HCT116 (cell line): ENCODE measurements around the gene WDR82. TPM values are rescaled to one million over a fixed set of nuclear protein-coding genes. Genes with fewer than 3 reads are reported as not detected.

Experiments
- ATAC-seq: fragments of 200-7000 bp; cut with Tn5 transposase; 2 replicates; pipeline ENCODE4 v1.9.1; 2020; ENCODE audit warnings: mild to moderate bottlenecking, moderate library complexity
- BruUV-seq: library from RNA; stranded (reverse); fragments of 400-500 nt; replicated peaks from 2 replicates; lab custom pipeline; 2021; lab: Mats Ljungman, UMichigan
- CTCF ChIA-PET: fragments of 300-600 bp; sonication (Branson Sonifier 250); formaldehyde crosslinking; loops from one replicate; lab custom pipeline; 2021; ENCODE audit warnings: antibody characterized with exemption; lab: Charles Lee
- POLR2A ChIA-PET: fragments of 300-600, 350-600 bp; sonication (Branson Sonifier 250); formaldehyde crosslinking; loops from one replicate; lab custom pipeline; 2021; ENCODE audit warnings: antibody characterized with exemption; lab: Charles Lee
- RAD21 ChIA-PET, 2 experiments: fragments of 300-600 bp; sonication (Branson Sonifier 250); formaldehyde crosslinking; loops; one replicate each; lab custom pipeline; 2023; ENCODE audit warnings: low total read pairs in 2 of 2; ENCODE audit not compliant: uncharacterized antibody in 2 of 2, unreplicated experiment in 2 of 2, low non-redundant PET in 1 of 2; lab: Charles Lee
- DNase-seq: peaks from one replicate; pipeline ENCODE4 v3.0.0-alpha.2; 2010; ENCODE audit warnings: low read depth, low spot score
- H2AFZ ChIP-seq: fragments of 200-600 bp; shearing (Covaris generic), sonication (generic); 2 replicates; pipeline ENCODE4 v1.6.1; 2017; ENCODE audit warnings: low read depth, mixed run types, mixed read lengths, antibody characterized with exemption, low read length; ENCODE audit not compliant: poor library complexity, severe bottlenecking
- H3K27ac ChIP-seq: 2 replicates; pipeline ENCODE4 v1.5.1; 2012; ENCODE audit warnings: low read depth, low read length
- H3K27me3 ChIP-seq: fragments of 200-600 bp; sonication (generic); 2 replicates; pipeline ENCODE4 v1.6.1; 2016; ENCODE audit warnings: mixed run types, low read length, mixed read lengths; ENCODE audit not compliant: insufficient read depth
- H3K36me3 ChIP-seq, 2 experiments: fragments of 200-500 bp in 1 of 2; fragments of 200-600 bp in 1 of 2; sonication (Bioruptor generic) in 1 of 2; sonication (generic) in 1 of 2; 2 replicates each; pipeline versions ENCODE4 v1.5.1 to v1.6.1; 2014 to 2016; ENCODE audit warnings: low read length in 2 of 2, inconsistent platforms in 1 of 2, mixed read lengths in 1 of 2, mixed run types in 1 of 2; ENCODE audit not compliant: insufficient read depth in 2 of 2, control insufficient read depth in 1 of 2
- H3K4me1 ChIP-seq, 2 experiments: fragments of 200-600 bp in 1 of 2; sonication (generic) in 1 of 2; 2 replicates each; pipeline versions ENCODE4 v1.5.1 to v1.6.1; 2012 to 2017; ENCODE audit warnings: low read length in 2 of 2, inconsistent platforms in 1 of 2, mild to moderate bottlenecking in 1 of 2, mixed read lengths in 1 of 2, mixed run types in 1 of 2, moderate library complexity in 1 of 2; ENCODE audit not compliant: insufficient read depth in 2 of 2, control insufficient read depth in 1 of 2
- H3K4me2 ChIP-seq: fragments of 200-600 bp; sonication (generic); 2 replicates; pipeline ENCODE4 v1.6.1; 2017; ENCODE audit warnings: mixed run types, low read length, mixed read lengths
- H3K4me3 ChIP-seq, 2 experiments: fragments of 200-600 bp in 1 of 2; sonication (generic) in 1 of 2; replicated peaks in 1 of 2; 2 replicates each; pipeline ENCODE4 v1.5.1; 2011 to 2016; ENCODE audit warnings: low read length in 2 of 2, control low read depth in 1 of 2, low read depth in 1 of 2, mild to moderate bottlenecking in 1 of 2, mixed read lengths in 1 of 2, mixed run types in 1 of 2
- H3K79me2 ChIP-seq: fragments of 200-600 bp; sonication (generic); 2 replicates; pipeline ENCODE4 v1.6.1; 2017; ENCODE audit warnings: mild to moderate bottlenecking, mixed run types, low read length, moderate library complexity, mixed read lengths; ENCODE audit not compliant: insufficient read depth
- H3K9ac ChIP-seq: fragments of 200-600 bp; sonication (generic); 2 replicates; pipeline ENCODE4 v1.6.1; 2016; ENCODE audit warnings: low read length, mixed read lengths
- H3K9me2 ChIP-seq: fragments of 200-600 bp; sonication (generic), shearing (Covaris generic); 2 replicates; pipeline ENCODE4 v1.6.1; 2017; ENCODE audit warnings: mixed run types, mild to moderate bottlenecking, moderate library complexity; ENCODE audit not compliant: insufficient read depth
- H3K9me3 ChIP-seq, 2 experiments: fragments of 200-500 bp in 1 of 2; fragments of 200-600 bp in 1 of 2; sonication (Bioruptor generic) in 1 of 2; sonication (generic) in 1 of 2; 2 replicates each; pipeline ENCODE4 v1.6.1; 2014 to 2017; ENCODE audit warnings: low read length in 2 of 2, mixed read lengths in 2 of 2, inconsistent platforms in 1 of 2, low read depth in 1 of 2, mild to moderate bottlenecking in 1 of 2, mixed run types in 1 of 2, moderate library complexity in 1 of 2; ENCODE audit not compliant: control insufficient read depth in 1 of 2, insufficient read depth in 1 of 2
- H4K20me1 ChIP-seq: fragments of 200-600 bp; sonication (generic), shearing (Covaris generic); 2 replicates; pipeline ENCODE4 v1.6.1; 2017; ENCODE audit warnings: mixed run types, mild to moderate bottlenecking, moderate library complexity; ENCODE audit not compliant: insufficient read depth
- EGR1 ChIP-seq: IDR thresholded peaks from 2 replicates; pipeline ENCODE4 v1.6.1; 2012; ENCODE audit warnings: low read depth
- SP1 ChIP-seq: IDR thresholded peaks from 2 replicates; pipeline ENCODE4 v1.6.1; 2012; ENCODE audit warnings: low read depth
- YY1 ChIP-seq: IDR thresholded peaks from 2 replicates; pipeline ENCODE4 v1.6.1; 2011; ENCODE audit warnings: low read length, low read depth, moderate library complexity, mild to moderate bottlenecking; ENCODE audit not compliant: insufficient replicate concordance; ENCODE audit errors: extremely low read depth
- ZNF274 ChIP-seq: fragments of 200-500 bp; sonication (Bioruptor generic); IDR thresholded peaks from 2 replicates; pipeline ENCODE4 v1.6.1; 2014; ENCODE audit warnings: mild to moderate bottlenecking, low read depth, low read length, inconsistent platforms
- intact Hi-C: fragments of 100-400 bp; cut with micrococcal nuclease; formaldehyde crosslinking; loops from 2 replicates; pipeline ENCODE4 v1.10.0; 2022
- total RNA-seq: library from RNA; stranded (reverse); gene quantifications from one replicate; pipeline ENCODE4 v1.2.1, GENCODE V29; 2021; ENCODE audit not compliant: unreplicated experiment
- TF ChIP-seq, protein P1 (sequence below): IDR thresholded peaks from 2 replicates; pipeline ENCODE4 v1.6.1; 2012; ENCODE audit warnings: low read depth
- TF ChIP-seq, protein P2 (sequence below), 3 experiments: fragments of 200-600 bp in 1 of 3; sonication (generic) in 1 of 3; IDR thresholded peaks in 2 of 3; conservative IDR thresholded peaks in 1 of 3; 2 replicates each; pipeline ENCODE4 v1.5.1; 2012 to 2017; ENCODE audit warnings: low read depth in 2 of 3, low read length in 2 of 3, antibody characterized with exemption in 1 of 3, borderline replicate concordance in 1 of 3, control low read depth in 1 of 3, mild to moderate bottlenecking in 1 of 3, mixed read lengths in 1 of 3, mixed run types in 1 of 3, moderate library complexity in 1 of 3; ENCODE audit not compliant: insufficient read depth in 1 of 3

The WDR82 gene
- total RNA-seq, 1 experiment from 2014 or later = 89.7 TPM

DNA sequence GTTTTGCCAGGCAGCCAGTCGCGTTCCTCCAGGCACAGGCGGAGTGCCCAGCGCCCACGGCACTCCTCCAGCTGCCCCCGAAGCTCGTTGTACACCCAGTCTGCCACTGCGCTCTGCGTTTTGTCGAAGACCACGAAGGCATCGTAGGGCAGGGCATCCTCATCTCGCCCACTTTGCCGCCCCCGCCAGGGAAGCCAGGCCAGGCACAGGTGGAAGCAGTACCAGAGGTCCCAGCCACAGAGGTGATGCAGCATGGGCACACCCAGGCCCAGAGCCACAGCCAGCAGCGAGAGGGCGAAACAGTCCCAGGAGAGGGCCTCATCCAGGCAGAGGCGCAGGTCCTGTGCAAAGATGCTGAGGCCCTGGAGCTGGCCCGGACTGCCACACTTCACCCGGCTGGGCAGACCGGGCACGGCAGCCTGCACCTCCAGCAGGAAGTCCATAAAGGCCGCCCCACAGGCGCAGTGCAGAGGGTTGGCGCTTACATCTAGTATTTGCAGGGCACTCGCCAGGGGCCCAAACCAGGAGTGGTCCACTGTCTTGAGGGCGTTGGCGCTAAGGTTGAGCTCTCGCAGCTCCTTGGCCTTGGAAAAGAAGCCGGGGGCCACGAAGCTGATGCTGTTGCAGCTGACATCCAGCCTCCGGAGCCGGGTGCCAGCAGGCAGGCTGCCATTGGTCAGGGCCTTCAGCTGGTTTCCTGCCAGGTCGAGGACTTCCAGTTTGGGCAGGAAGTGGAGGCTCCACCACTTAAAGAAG lies 56.7 kb downstream of the WDR82 start:
- intact Hi-C loops = loop anchor here (2.0 kb wide), 1 partner anchor 221 kb away; no protein-coding TSS in a partner anchor
- no peaks in the 10 kb centered on the region for H3K9me3 ChIP-seq
- BruUV-seq = no TSS peak
- ChIA-PET POLR2A (interaction anchor here (1.2 to 1.7 kb wide), 3 partner anchors 16 to 19 kb away, joined by 3 to 6 read pairs (median 5); no protein-coding TSS in a partner anchor), RAD21 (interaction anchor here in 1 of 2 experiments (1.8 kb wide), 1 partner anchor 117 kb away, joined by 4 read pairs; no protein-coding TSS in a partner anchor)
- no peak for ATAC-seq
- H4K20me1 ChIP-seq = no peaks in the 10 kb centered on the region
- H2AFZ ChIP-seq = no peak overlapping the region
- no peaks in the 10 kb centered on the region for H3K36me3 ChIP-seq
- H3K79me2 ChIP-seq = no peaks in the 10 kb centered on the region
- TF ChIP-seq SP1 (no peak), ZNF274 (no peak), YY1 (no peak), EGR1 (no peak)
- TF ChIP-seq, protein P1, sequence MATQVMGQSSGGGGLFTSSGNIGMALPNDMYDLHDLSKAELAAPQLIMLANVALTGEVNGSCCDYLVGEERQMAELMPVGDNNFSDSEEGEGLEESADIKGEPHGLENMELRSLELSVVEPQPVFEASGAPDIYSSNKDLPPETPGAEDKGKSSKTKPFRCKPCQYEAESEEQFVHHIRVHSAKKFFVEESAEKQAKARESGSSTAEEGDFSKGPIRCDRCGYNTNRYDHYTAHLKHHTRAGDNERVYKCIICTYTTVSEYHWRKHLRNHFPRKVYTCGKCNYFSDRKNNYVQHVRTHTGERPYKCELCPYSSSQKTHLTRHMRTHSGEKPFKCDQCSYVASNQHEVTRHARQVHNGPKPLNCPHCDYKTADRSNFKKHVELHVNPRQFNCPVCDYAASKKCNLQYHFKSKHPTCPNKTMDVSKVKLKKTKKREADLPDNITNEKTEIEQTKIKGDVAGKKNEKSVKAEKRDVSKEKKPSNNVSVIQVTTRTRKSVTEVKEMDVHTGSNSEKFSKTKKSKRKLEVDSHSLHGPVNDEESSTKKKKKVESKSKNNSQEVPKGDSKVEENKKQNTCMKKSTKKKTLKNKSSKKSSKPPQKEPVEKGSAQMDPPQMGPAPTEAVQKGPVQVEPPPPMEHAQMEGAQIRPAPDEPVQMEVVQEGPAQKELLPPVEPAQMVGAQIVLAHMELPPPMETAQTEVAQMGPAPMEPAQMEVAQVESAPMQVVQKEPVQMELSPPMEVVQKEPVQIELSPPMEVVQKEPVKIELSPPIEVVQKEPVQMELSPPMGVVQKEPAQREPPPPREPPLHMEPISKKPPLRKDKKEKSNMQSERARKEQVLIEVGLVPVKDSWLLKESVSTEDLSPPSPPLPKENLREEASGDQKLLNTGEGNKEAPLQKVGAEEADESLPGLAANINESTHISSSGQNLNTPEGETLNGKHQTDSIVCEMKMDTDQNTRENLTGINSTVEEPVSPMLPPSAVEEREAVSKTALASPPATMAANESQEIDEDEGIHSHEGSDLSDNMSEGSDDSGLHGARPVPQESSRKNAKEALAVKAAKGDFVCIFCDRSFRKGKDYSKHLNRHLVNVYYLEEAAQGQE = no peak
- TF ChIP-seq, protein P2, sequence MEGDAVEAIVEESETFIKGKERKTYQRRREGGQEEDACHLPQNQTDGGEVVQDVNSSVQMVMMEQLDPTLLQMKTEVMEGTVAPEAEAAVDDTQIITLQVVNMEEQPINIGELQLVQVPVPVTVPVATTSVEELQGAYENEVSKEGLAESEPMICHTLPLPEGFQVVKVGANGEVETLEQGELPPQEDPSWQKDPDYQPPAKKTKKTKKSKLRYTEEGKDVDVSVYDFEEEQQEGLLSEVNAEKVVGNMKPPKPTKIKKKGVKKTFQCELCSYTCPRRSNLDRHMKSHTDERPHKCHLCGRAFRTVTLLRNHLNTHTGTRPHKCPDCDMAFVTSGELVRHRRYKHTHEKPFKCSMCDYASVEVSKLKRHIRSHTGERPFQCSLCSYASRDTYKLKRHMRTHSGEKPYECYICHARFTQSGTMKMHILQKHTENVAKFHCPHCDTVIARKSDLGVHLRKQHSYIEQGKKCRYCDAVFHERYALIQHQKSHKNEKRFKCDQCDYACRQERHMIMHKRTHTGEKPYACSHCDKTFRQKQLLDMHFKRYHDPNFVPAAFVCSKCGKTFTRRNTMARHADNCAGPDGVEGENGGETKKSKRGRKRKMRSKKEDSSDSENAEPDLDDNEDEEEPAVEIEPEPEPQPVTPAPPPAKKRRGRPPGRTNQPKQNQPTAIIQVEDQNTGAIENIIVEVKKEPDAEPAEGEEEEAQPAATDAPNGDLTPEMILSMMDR (IDR thresholded peaks at IDR 0.05 in 2 of 3, conservative IDR thresholded peaks at IDR 0.05 in 1 of 3; ENCODE audit: borderline replicate concordance in 1 of 3, insufficient read depth in 1 of 3, low read depth in 2 of 3, low read length in 2 of 3) = no peak
- TF ChIP-seq, all 23 proteins: peak for 0
- no peak overlapping the region; the same call in 1 of the 2 replicates for H3K27ac ChIP-seq
- no peaks in the 10 kb centered on the region for H3K9me2 ChIP-seq
- H3K9ac ChIP-seq = no peak overlapping the region
- no peak overlapping the region for H3K4me2 ChIP-seq
- CTCF ChIA-PET = interaction anchor here (1.1 to 5.4 kb wide), 6 partner anchors 7 to 164 kb away, joined by 3 to 55 read pairs (median 6); partner anchors contain the start of gene POC1A
- no peaks in the 10 kb centered on the region for H3K27me3 ChIP-seq
- H3K4me1 ChIP-seq = peaks cover 16 to 32% of the 10 kb centered on the region in 2 experiments
- no peak overlapping the region for H3K4me3 ChIP-seq
- no peak for DNase-seq
